ENCODE data around the gene NDUFV1.

GRCh38 chr11:67608486-67608885, 1.8 kb downstream of the NDUFV1 start:
- TF ChIP-seq, protein P1, sequence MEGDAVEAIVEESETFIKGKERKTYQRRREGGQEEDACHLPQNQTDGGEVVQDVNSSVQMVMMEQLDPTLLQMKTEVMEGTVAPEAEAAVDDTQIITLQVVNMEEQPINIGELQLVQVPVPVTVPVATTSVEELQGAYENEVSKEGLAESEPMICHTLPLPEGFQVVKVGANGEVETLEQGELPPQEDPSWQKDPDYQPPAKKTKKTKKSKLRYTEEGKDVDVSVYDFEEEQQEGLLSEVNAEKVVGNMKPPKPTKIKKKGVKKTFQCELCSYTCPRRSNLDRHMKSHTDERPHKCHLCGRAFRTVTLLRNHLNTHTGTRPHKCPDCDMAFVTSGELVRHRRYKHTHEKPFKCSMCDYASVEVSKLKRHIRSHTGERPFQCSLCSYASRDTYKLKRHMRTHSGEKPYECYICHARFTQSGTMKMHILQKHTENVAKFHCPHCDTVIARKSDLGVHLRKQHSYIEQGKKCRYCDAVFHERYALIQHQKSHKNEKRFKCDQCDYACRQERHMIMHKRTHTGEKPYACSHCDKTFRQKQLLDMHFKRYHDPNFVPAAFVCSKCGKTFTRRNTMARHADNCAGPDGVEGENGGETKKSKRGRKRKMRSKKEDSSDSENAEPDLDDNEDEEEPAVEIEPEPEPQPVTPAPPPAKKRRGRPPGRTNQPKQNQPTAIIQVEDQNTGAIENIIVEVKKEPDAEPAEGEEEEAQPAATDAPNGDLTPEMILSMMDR (IDR thresholded peaks at IDR 0.05 in 2 of 3, conservative IDR thresholded peaks at IDR 0.05 in 1 of 3; ENCODE audit: borderline replicate concordance in 1 of 3, insufficient read depth in 1 of 3, low read depth in 2 of 3, low read length in 2 of 3): no peak
- no peak for TF ChIP-seq ZNF274 (IDR thresholded peaks at IDR 0.05; ENCODE audit: low read depth, low read length)
- TF ChIP-seq POLR2AphosphoS5 (IDR thresholded peaks at IDR 0.05; ENCODE audit: low read depth, low read length): no peak
- TF ChIP-seq SP1 (IDR thresholded peaks at IDR 0.05; ENCODE audit: low read depth): no peak
- no peak for TF ChIP-seq FOSL1 (IDR thresholded peaks at IDR 0.05; ENCODE audit: low read depth)
- TF ChIP-seq MAX (IDR thresholded peaks at IDR 0.05): no peak
- TF ChIP-seq SIN3A (IDR thresholded peaks at IDR 0.05; ENCODE audit: low read depth): no peak
- TF ChIP-seq TCF7L2 (IDR thresholded peaks at IDR 0.05; ENCODE audit: borderline replicate concordance, extremely low read depth, insufficient read depth, insufficient read length): no peak
- TF ChIP-seq POLR2A (IDR thresholded peaks at IDR 0.05; ENCODE audit: borderline replicate concordance, extremely low read depth, insufficient read depth, insufficient read length): no peak
- no peak for TF ChIP-seq EZH2 (IDR thresholded peaks at IDR 0.05)
- TF ChIP-seq CBX3 (IDR thresholded peaks at IDR 0.05; ENCODE audit: low read depth): no peak
- no peak for TF ChIP-seq YY1 (IDR thresholded peaks at IDR 0.05; ENCODE audit: extremely low read depth, insufficient replicate concordance, low read depth, low read length)

Measured in HCT116 (cell line).